ENCODE results near the gene CTNNBL1.

CTNNBL1 gene, protein sequence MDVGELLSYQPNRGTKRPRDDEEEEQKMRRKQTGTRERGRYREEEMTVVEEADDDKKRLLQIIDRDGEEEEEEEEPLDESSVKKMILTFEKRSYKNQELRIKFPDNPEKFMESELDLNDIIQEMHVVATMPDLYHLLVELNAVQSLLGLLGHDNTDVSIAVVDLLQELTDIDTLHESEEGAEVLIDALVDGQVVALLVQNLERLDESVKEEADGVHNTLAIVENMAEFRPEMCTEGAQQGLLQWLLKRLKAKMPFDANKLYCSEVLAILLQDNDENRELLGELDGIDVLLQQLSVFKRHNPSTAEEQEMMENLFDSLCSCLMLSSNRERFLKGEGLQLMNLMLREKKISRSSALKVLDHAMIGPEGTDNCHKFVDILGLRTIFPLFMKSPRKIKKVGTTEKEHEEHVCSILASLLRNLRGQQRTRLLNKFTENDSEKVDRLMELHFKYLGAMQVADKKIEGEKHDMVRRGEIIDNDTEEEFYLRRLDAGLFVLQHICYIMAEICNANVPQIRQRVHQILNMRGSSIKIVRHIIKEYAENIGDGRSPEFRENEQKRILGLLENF

DNA sequence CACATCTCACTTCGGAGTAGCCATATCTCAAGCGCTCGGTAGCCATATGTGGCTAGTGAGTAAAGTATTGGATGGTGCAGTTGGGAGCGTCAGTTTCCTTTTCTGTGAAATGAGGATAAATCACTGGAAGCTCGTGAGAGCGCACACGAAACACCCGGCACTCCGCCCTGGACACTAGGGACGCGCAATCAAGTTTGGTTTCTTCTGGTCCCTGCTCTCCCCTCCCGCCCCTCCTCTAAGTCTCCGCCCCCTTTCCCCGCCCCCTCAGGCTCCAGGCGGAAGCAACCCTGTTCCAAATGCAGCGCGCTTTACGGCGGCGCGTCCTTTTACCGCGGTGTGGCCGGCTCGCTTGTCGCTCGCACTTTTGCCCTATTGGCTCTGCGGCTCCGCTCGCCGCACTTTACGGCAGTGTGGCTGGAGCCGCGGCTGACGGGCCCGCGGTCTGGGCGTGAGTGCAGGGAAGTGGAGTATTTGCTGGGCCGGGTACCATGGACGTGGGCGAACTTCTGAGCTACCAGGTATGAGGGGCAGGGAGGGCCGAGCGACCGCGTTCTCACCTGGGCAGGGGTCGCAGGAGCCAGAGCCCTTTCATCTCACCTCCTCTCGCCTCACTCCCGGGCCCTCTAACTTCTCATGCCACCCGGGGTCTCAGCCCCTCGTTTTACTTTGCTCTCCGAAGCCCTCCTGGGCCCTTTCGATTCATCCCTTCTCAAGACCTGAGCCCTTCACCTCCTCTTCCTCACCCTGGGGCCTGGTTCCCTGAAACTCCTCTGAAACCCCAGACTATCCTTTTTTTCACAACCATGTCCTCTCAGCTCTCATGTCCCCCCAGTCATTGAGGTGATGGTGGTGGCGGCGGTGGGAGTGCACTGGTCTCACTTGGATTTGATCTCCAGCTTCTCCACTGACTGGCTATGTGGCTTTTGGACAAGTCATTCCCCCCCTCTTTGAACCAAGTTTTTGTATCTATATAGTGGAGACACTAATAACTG lies at the start of gene CTNNBL1:
CTNNBL1 (plus strand) TSS at position 396 of the 992 bp plus-strand sequence; CDS start at position 489, 93 bp downstream.
- no peak within 1 kb of the TSS for H3K27ac ChIP-seq
- TF ChIP-seq, protein P1, sequence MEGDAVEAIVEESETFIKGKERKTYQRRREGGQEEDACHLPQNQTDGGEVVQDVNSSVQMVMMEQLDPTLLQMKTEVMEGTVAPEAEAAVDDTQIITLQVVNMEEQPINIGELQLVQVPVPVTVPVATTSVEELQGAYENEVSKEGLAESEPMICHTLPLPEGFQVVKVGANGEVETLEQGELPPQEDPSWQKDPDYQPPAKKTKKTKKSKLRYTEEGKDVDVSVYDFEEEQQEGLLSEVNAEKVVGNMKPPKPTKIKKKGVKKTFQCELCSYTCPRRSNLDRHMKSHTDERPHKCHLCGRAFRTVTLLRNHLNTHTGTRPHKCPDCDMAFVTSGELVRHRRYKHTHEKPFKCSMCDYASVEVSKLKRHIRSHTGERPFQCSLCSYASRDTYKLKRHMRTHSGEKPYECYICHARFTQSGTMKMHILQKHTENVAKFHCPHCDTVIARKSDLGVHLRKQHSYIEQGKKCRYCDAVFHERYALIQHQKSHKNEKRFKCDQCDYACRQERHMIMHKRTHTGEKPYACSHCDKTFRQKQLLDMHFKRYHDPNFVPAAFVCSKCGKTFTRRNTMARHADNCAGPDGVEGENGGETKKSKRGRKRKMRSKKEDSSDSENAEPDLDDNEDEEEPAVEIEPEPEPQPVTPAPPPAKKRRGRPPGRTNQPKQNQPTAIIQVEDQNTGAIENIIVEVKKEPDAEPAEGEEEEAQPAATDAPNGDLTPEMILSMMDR (IDR thresholded peaks at IDR 0.05) = 0 out of 2 replicates have a peak, but pooled peaks have one; percentile 13
- TF ChIP-seq ZFX (IDR thresholded peaks at IDR 0.05; ENCODE audit: borderline replicate concordance) = no peak

DNA sequence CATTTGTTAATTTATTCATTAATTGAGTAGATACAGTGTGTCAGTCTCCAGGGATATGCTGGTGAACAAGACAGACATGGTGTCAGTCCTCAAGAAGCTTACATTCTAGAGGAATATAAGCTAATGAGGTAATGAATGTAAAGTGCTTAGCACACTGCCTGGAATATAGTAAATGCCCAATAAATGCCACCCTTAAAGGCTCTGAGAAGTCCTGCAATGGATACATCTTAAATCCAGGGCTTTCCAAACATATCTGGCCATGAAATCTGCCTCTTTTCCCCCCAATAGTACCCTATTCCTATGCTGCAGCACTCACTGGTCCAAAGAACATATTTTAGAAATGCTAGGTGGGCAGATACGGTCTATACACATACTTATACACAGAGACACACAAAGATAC lies 49.2 kb upstream of the CTNNBL1 start:
- TF ChIP-seq ZFX (IDR thresholded peaks at IDR 0.05; ENCODE audit: borderline replicate concordance) = no peak
- TF ChIP-seq, protein P1 (IDR thresholded peaks at IDR 0.05) = no peak
- no peak overlapping the region for H3K27ac ChIP-seq

DNA sequence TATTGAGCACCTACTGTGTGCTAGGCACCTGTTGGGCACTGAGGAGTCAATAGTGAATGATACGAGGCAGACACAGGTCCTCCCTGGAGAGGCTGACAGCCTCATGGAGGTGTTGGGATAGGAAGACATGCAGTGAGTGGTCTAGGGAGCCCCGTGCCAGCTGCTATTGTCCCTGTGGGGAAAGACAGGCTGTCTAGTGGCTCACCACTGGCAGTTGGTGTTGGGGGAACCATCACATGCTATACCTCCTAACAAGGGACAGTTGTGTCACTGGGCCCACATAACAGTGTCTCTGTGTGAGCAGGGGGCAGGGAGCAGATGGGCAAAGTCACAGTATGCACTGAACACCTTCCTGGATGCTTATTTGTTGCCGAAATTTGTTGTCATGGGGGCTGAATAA lies 45.9 kb upstream of the CTNNBL1 start:
- TF ChIP-seq, protein P1 (IDR thresholded peaks at IDR 0.05) = no peak
- TF ChIP-seq ZFX (IDR thresholded peaks at IDR 0.05; ENCODE audit: borderline replicate concordance) = no peak
- H3K27ac ChIP-seq = no peak overlapping the region

DNA sequence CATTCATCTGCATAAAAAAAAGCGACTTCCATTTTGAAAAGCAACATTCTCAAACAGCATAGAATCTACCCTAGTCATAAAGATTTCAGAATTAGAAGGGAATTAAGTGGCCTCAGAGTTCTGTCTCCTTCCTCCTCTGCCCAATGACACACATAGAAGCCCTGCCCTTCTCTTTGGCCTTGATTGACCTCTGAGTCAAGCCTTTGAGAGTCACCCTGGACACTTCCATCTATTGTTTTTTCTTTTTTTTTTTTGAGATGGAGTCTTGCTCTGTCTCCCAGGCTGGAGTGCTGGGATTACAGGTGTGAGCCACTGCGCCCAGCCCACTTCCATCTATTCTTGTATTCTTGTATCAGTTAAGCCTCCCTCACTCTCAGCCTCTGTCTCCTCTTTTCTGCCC lies 44.8 kb upstream of the CTNNBL1 start:
- TF ChIP-seq, protein P1 (IDR thresholded peaks at IDR 0.05) = no peak
- no peak for TF ChIP-seq ZFX (IDR thresholded peaks at IDR 0.05; ENCODE audit: borderline replicate concordance)
- no peak overlapping the region for H3K27ac ChIP-seq

DNA sequence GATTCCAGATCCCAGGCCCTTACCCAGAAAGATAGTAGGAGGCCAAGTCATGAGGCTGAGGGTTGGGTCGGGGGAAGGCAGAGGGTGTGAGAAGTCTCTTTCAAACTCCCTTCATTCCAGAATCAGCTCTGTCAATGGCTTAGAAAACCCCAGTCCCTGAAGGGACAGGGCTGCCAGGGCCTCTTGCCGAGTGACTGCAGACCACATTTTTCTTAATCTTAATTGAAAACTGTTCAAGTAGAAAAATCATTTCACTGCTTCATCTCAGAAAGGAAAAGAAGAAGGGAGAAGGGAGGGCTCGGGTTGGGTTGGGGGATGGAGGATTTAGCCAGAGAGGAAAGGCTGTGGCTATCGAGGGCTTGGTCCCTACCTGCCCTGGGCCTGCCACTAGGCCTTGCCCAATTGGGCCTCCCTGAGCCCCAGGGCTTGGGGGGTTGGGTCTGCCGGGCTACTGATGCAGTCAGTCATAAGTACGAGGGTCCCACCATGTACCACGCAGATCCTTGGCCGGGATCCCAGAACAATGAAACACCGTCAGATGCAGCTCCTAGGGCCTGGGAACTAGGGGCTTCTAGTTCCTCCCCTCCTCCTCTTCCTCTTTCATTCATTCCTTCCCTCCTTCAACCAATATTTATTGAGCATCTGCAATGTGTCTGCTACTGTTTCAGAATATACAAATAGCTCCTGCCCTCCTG lies 44.0 kb upstream of the CTNNBL1 start:
- no peak overlapping the region for H3K27ac ChIP-seq
- TF ChIP-seq, protein P1 (IDR thresholded peaks at IDR 0.05) = no peak
- no peak for TF ChIP-seq ZFX (IDR thresholded peaks at IDR 0.05; ENCODE audit: borderline replicate concordance)

DNA sequence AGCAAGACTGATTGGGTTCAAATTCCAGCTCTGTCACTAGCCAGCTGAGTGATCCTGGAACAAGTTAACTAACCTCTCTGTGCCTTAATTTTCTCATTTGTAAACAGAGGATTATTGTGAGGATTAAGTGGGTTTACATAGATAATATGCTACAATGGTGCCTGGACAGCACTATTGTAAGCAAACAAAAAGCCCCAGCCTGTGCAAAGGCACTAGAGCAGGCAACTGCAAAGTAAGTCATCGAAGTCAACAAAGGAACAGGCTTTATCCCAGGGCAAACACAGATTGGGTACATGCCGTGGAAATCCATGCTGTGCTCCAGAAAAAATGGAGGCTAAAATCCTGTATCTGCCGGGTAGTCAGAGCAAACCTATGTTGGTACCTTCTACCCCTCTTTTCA lies 43.2 kb upstream of the CTNNBL1 start:
- TF ChIP-seq, protein P1 (IDR thresholded peaks at IDR 0.05) = no peak
- TF ChIP-seq ZFX (IDR thresholded peaks at IDR 0.05; ENCODE audit: borderline replicate concordance) = no peak
- no peak overlapping the region for H3K27ac ChIP-seq
